ENCODE measurements around the gene ARL4A. TPM values are rescaled to one million over a fixed set of nuclear protein-coding genes. Genes with fewer than 3 reads are reported as not detected.

ARL4A gene
- total and polyA plus RNA-seq, 11 donors, result 10.5 to 25.9 (median 14.5) TPM

GRCh38 chr7:12648704-12649261 is 38.6 kb upstream of the ARL4A start:
- TF ChIP-seq POLR2A (IDR thresholded peaks at IDR 0.05) (no peak), CTCF (IDR thresholded peaks at IDR 0.05) (no peak)
- DNase-seq (no peak), ATAC-seq (no peak)
- no peaks in the 10 kb centered on the region for H3K4me1 ChIP-seq
- no peaks in the 10 kb centered on the region for H3K36me3 ChIP-seq
- H3K27me3 ChIP-seq, result no peaks in the 10 kb centered on the region
- 71 to 83% (median 79%) methylated on average over 4 of the region's 4 CpGs for WGBS, 4 donors
- intact Hi-C loops (cut with DNase I), result loop anchor here in 1 of 10 donors (10.0 kb wide), 1 partner anchor 64 kb away; no protein-coding TSS in a partner anchor
- H3K9me3 ChIP-seq, result no peaks in the 10 kb centered on the region
- H3K27ac ChIP-seq, result no peak overlapping the region
- no peak overlapping the region for H3K4me3 ChIP-seq

GRCh38 chr7:12649348-12649747 is 38.1 kb upstream of the ARL4A start:
- TF ChIP-seq POLR2A (IDR thresholded peaks at IDR 0.05), result no peak
- TF ChIP-seq CTCF (IDR thresholded peaks at IDR 0.05), result no peak
- no peak overlapping the region for H3K4me3 ChIP-seq
- intact Hi-C loops (cut with DNase I), result loop anchor here in 1 of 10 donors (10.0 kb wide), 1 partner anchor 65 kb away; no protein-coding TSS in a partner anchor
- no peaks in the 10 kb centered on the region for H3K4me1 ChIP-seq
- ATAC-seq (no peak), DNase-seq (no peak)
- no peaks in the 10 kb centered on the region for H3K36me3 ChIP-seq
- H3K9me3 ChIP-seq, result no peaks in the 10 kb centered on the region
- no peak overlapping the region for H3K27ac ChIP-seq
- H3K27me3 ChIP-seq, result no peaks in the 10 kb centered on the region

DNA sequence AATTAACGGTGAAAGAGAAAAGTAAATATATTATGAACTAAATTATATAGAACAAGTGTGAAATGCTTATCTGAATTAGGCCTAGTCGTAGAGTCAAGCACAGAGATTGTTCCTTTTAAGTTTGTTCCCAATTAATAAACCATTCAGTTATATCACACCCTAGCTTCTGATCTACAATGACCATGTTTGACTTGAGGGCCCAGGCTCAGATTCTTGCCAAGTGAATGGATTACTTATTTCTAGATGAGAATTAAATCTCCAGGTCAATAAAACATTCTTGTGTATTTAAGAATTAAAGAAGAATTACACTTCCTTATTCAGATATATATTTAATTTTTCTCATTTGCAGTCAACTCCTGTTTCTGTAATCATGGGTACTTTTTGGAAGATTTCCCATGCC is 37.4 kb upstream of the ARL4A start:
- H3K27me3 ChIP-seq, result no peaks in the 10 kb centered on the region
- H3K36me3 ChIP-seq, result no peaks in the 10 kb centered on the region
- H3K9me3 ChIP-seq, result no peaks in the 10 kb centered on the region
- H3K27ac ChIP-seq, result no peak overlapping the region
- TF ChIP-seq POLR2A (IDR thresholded peaks at IDR 0.05) (no peak), CTCF (IDR thresholded peaks at IDR 0.05) (no peak)
- DNase-seq (no peak), ATAC-seq (no peak)
- 90 to 93% (median 92%) methylated on average over 2 of the region's 2 CpGs for WGBS, 4 donors
- intact Hi-C loops (cut with DNase I), result no loop called here
- H3K4me3 ChIP-seq, result no peak overlapping the region
- no peaks in the 10 kb centered on the region for H3K4me1 ChIP-seq

DNA sequence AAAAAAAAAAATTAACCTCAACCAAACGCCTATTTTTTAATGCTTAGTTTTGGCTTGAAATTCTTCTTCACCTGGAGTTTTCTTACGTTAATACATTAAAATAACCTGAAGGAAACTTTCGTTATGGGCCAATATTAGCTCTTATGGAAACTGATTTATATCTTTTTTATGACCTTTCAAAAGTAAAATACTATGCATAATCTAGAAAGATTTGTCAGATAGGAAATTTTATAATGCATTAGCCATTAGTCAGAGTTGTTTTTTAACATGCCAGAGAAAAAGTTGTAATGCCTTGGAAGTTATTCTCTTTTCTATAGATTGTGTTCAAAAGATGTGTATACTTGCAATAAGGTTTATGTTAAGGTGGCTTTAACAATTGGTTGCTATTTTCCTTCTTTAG is 34.3 kb upstream of the ARL4A start:
- Histone ChIP-seq H3K36me3 (no peaks in the 10 kb centered on the region), H3K4me3 (no peak overlapping the region), H3K27ac (no peak overlapping the region), H3K27me3 (no peaks in the 10 kb centered on the region), H3K9me3 (no peaks in the 10 kb centered on the region), H3K4me1 (no peaks in the 10 kb centered on the region)
- intact Hi-C loops (cut with DNase I), result no loop called here
- DNase-seq (no peak), ATAC-seq (no peak)
- 83 to 89% (median 86%) methylated on average over 3 of the region's 3 CpGs for WGBS, 4 donors
- TF ChIP-seq CTCF (IDR thresholded peaks at IDR 0.05), result no peak

All from heart left ventricle (tissue), 16 donors.